Esophagus muscularis mucosa (tissue), 4 donors: ENCODE data around the gene LDLRAD2.

ENCODE experiments used
- EP300 ChIP-seq: sonication (generic); formaldehyde crosslinking; IDR thresholded peaks from one replicate; pipeline ENCODE4 v1.6.1; 2017; ENCODE audit warnings: antibody characterized with exemption
- POLR2A ChIP-seq: fragments of 450-650 bp; IDR thresholded peaks from one replicate; pipeline ENCODE4 v1.6.1; 2017; ENCODE audit warnings: antibody characterized with exemption, moderate library complexity, mild to moderate bottlenecking, low read depth
- POLR2AphosphoS5 ChIP-seq, 2 donors: sonication (generic); formaldehyde crosslinking; IDR thresholded peaks; one replicate each; pipeline ENCODE4 v1.6.1; 2017; ENCODE audit warnings: antibody characterized with exemption in 2 of 2
- TF ChIP-seq, protein P1 (sequence below), 3 experiments: fragments of 200-600 bp in 2 of 3; fragments of 450-650 bp in 1 of 3; sonication (generic) in 2 of 3; IDR thresholded peaks; one replicate each; pipeline ENCODE4 v1.5.1; 2017 to 2019; ENCODE audit warnings: antibody characterized with exemption in 3 of 3, mild to moderate bottlenecking in 2 of 3, moderate library complexity in 1 of 3

DNA sequence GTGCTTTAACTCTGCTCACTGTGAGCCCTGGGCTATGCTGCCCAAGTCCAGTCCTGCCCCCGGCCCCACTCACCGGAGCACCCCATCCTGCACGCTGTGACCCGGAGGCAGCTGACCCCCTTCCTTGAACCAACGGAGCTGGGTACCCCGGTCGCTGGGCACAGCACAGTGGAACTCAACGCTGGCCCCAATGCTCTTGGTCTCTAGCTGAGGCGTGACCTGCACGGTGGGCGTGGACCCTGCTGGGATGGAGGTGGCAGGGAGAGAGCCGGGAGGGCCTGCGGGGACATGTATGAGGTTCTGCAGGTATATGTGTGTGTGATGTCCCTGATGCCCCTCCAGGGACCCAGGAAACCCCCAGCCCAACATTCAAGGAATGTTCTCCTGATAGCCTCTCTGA lies 24.7 kb downstream of the LDLRAD2 start:
- TF ChIP-seq, protein P1, sequence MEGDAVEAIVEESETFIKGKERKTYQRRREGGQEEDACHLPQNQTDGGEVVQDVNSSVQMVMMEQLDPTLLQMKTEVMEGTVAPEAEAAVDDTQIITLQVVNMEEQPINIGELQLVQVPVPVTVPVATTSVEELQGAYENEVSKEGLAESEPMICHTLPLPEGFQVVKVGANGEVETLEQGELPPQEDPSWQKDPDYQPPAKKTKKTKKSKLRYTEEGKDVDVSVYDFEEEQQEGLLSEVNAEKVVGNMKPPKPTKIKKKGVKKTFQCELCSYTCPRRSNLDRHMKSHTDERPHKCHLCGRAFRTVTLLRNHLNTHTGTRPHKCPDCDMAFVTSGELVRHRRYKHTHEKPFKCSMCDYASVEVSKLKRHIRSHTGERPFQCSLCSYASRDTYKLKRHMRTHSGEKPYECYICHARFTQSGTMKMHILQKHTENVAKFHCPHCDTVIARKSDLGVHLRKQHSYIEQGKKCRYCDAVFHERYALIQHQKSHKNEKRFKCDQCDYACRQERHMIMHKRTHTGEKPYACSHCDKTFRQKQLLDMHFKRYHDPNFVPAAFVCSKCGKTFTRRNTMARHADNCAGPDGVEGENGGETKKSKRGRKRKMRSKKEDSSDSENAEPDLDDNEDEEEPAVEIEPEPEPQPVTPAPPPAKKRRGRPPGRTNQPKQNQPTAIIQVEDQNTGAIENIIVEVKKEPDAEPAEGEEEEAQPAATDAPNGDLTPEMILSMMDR (IDR thresholded peaks at IDR 0.05) = no peak
- no peak for TF ChIP-seq POLR2A
- no peak for TF ChIP-seq EP300
- TF ChIP-seq POLR2AphosphoS5 (IDR thresholded peaks at IDR 0.05) = no peak
